Stomach (tissue), 4 donors: ENCODE data around the gene HJURP.

ENCODE experiments used
- EP300 ChIP-seq: sonication (generic); formaldehyde crosslinking; IDR thresholded peaks from one replicate; pipeline ENCODE4 v1.6.1; 2017; ENCODE audit warnings: antibody characterized with exemption
- POLR2A ChIP-seq, 4 donors: fragments of 450-650 bp; IDR thresholded peaks; one replicate each; pipeline ENCODE4 v1.6.1; 2016; ENCODE audit warnings: antibody characterized with exemption in 4 of 4, control low read depth in 2 of 4, mild to moderate bottlenecking in 1 of 4, moderate library complexity in 1 of 4
- TF ChIP-seq, protein P1 (sequence below), 7 experiments: fragments of 450-650 bp in 4 of 7; fragments of 200-600 bp in 3 of 7; sonication (generic) in 3 of 7; IDR thresholded peaks; one replicate each; pipeline ENCODE4 v1.5.1; 2016 to 2019; ENCODE audit warnings: antibody characterized with exemption in 7 of 7, control low read depth in 2 of 7, mild to moderate bottlenecking in 1 of 7

DNA sequence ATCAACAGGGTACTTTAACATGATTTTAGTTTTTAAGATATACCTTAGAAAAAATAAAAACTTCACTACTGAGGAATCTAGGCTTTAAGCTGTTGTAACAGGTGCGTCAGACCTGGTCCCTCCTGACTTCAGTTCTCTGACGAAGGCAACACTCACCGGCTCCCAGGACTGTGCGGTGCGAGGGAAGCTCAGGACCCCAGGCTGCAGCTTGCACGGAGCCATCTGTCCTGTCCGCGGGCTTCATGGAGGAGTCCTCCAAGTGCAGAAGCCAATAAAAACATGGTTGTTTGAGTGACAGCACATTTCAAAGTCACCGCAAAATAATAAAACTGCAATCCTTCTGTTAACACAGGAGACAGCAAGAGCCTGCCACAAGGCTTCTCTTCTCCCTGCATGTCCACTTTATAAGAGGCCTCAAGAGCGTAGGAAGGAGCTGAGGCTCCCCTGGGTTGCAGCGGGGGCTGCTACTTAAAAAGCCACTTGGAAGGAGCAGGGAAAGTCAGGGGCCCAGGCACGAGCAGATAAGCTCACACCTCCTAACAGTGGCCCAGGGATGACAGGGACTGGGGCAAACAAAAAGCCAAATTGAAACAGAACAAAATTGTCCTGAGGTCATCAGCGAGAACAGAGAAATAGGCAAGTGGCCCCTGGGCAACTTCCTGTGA lies 4.6 kb downstream of the HJURP start:
- TF ChIP-seq, protein P1, sequence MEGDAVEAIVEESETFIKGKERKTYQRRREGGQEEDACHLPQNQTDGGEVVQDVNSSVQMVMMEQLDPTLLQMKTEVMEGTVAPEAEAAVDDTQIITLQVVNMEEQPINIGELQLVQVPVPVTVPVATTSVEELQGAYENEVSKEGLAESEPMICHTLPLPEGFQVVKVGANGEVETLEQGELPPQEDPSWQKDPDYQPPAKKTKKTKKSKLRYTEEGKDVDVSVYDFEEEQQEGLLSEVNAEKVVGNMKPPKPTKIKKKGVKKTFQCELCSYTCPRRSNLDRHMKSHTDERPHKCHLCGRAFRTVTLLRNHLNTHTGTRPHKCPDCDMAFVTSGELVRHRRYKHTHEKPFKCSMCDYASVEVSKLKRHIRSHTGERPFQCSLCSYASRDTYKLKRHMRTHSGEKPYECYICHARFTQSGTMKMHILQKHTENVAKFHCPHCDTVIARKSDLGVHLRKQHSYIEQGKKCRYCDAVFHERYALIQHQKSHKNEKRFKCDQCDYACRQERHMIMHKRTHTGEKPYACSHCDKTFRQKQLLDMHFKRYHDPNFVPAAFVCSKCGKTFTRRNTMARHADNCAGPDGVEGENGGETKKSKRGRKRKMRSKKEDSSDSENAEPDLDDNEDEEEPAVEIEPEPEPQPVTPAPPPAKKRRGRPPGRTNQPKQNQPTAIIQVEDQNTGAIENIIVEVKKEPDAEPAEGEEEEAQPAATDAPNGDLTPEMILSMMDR (IDR thresholded peaks at IDR 0.05) = no peak
- TF ChIP-seq EP300 (no peak), POLR2A (IDR thresholded peaks at IDR 0.05) (no peak)
